NCI-H2227 treated with DMSO at 0.1 percent for 48 hours (cell line): ENCODE results near the gene FTHL17.

Experiments used
- DNase-seq: peaks from one replicate; lab custom pipeline; 2025; lab: John Stamatoyannopoulos, UW

FTHL17 gene

GRCh38 chrX:31071725-31072124 is at the start of gene FTHL17:
TSS of gene FTHL17 (minus strand) at chrX:31072041. CDS start at chrX:31071953, 88 bp downstream.
- DNase-seq: no peak

GRCh38 chrX:31117266-31117665 is 45.4 kb upstream of the FTHL17 start:
- DNase-seq: no peak

DNA sequence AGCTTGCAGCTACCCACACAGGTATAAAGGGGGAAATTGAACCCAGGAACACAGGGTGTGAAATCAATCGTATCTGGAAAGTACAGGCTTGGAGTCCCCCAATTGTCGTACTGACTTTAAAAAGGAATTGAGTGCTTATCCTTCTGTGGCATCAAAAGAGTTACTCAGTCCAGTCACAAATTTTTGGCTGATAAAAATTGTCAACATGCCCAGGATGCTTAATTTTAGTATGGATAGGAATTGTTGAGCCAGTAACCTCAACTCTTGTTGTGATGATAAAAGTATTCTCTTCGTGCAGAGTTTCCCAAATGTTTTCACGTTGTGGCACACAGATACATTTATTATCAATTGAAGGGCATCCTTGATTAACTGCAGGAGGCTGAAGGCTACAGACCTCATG is 43.6 kb upstream of the FTHL17 start:
- DNase-seq: no peak

GRCh38 chrX:31114858-31115257 is 43.0 kb upstream of the FTHL17 start:
- no peak for DNase-seq

- no peak for DNase-seq
Observed at GRCh38 chrX:31112226-31112999, 40.6 kb upstream of the FTHL17 start.

DNA sequence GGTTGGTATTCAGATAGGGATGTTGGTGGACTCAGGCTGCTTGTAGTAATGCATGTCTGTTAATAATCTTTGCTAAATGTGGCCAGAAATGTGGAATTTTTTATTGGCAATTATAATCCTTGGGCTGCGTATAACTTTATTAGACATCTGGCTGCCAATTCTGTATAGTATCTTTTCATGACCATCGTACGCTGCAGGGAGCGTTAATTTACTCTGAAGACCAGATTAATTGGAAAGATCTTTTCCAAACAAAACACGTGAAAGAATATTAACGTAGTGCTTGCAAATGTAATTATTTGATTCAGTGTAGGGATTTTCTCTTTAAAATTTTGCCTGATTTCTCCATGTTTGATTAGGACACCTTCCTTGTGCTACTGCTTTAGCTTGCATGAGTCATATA is 38.8 kb upstream of the FTHL17 start:
- no peak for DNase-seq

GRCh38 chrX:31099536-31100090 is 27.8 kb upstream of the FTHL17 start:
- no peak for DNase-seq

- no peak for DNase-seq
Observed at GRCh38 chrX:31098079-31098478, 26.2 kb upstream of the FTHL17 start.

DNA sequence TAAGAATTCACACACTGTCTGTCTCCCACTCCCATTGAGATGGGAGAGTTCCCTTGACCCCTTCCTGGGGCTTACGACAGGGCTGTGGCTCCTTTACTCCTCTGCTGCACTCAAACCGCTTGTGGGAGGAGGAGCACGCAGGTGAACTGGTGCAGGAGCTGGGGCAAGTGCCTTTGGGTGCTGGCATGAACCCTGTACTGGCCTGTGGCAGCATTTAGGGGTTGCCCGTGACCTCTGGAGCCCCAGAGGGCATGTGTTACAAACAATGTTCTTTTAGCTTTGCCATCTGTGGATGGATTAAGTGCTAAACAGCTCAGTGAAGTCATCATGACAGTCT is 21.8 kb upstream of the FTHL17 start:
- no peak for DNase-seq

DNA sequence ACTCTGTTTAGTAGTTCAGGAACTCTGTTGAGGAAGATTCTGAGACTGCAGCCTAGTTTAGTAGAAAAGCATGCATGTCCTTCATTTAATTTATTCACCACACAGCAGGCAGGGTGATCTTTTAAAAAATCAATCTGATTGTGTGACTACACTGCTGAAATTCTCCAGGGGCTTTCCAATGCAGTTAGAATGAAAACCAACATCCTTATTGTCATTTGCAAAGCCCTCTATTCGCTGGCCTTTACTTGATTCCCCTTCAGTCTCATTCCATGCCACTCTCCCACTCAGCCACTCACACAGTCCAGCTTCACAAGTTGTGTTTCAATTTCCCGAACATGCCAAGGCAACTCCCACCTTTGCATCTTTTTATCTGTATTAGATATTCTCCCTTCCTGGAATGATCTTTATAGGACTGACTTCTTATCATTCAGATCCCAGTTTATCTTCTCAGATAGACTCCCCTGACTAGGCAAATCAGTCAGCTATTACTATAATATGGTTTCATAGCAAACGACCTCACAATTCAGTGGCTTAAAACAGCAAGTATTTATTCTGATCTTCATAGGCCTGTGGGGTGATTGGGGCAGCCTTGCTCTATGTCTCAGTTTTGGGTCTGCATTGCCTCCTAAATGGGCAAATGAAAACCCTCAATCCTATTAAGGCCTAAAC is 21.3 kb upstream of the FTHL17 start:
- DNase-seq: no peak

DNA sequence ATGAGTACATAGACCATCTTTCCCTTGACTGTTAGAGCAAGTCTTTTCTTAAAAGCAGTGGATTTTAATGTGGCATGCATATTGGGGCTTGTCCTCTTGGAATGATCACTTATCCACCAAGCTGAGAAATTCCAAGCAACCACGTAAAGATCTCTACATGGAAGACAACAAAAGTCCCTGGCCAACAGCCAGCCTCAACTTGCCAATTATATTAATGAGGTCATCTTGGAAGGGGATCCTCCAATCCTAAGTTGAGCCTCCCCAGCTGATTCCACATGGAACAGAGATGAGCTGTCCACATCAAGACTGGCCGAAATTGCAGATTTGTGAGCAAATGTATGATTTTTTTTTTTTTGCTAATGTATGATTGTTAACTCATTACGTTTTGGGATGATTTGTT is 20.6 kb upstream of the FTHL17 start:
- no peak for DNase-seq

DNA sequence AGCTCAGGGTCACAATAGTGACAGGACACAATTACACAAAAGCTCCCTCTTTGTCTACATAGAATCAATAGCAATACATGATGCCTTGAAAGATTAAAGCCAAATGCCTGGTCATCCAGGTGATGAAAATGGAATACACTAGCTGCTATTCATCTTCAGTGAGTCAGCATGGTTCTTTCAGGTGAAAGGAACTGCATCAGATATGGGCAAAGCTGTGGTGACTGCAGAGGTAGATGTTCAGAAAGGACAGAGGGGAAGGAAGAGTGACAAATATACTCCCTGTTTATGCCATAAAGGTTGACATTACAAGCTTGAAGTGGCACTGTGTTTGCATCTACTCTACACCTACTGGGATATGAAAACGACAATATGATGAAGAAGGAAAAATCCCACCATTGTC is 20.0 kb upstream of the FTHL17 start:
- no peak for DNase-seq

- no peak for DNase-seq
Observed at GRCh38 chrX:31074522-31074921, 2.7 kb upstream of the FTHL17 start.

GRCh38 chrX:31071262-31071661 is 579 bp downstream of the FTHL17 start:
- DNase-seq: no peak

- no peak for DNase-seq
Observed at GRCh38 chrX:31070057-31070468, 1.8 kb downstream of the FTHL17 start.

GRCh38 chrX:31063114-31063513 is 8.7 kb downstream of the FTHL17 start:
- no peak for DNase-seq

- DNase-seq: no peak
Observed at GRCh38 chrX:31061091-31061490, 10.8 kb downstream of the FTHL17 start.

GRCh38 chrX:31060016-31060415 is 11.8 kb downstream of the FTHL17 start:
- no peak for DNase-seq

GRCh38 chrX:31058284-31058683 is 13.6 kb downstream of the FTHL17 start:
- no peak for DNase-seq

- no peak for DNase-seq
Observed at GRCh38 chrX:31057691-31058090, 14.2 kb downstream of the FTHL17 start.

DNA sequence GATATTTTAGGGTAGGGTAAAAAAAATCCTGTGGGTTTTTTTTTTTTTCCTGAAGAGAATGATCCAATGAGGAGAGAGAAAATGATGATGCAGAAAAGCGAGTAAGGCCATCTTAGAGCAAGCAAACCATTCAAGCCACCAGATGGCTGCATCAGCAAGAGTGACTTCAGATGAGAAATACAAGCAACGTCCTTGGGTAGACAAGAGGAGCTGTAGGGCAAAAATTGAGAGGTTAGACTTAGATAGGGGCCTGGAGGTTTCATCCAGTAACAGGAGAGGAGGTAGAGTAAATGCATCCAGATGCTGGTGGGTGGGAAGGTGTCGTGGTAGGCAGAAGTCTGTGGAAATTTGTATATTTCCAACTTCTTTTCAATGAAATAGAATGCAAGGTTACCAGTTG is 14.6 kb downstream of the FTHL17 start:
- no peak for DNase-seq

DNA sequence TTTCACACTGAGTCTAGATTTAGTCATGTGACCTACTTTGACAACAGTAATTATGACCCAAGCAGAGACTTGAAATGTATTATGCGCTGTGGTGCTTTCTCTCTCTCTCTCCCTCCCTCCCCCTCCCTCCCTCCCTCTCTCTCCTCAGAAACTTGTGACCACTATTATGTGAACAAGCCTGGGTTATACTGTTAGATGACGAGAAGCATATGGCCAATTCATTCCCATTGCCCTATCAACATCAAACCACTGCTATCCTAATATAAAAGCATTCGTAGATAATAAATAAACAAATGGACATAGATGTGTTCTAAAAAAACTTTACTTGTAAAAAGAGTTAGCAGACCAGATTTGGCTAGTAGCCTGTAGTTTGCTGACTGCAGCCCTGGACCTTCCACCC is 18.2 kb downstream of the FTHL17 start:
- no peak for DNase-seq

GRCh38 chrX:31039327-31039711 is 32.5 kb downstream of the FTHL17 start:
- DNase-seq: no peak
